HepG2 (cell line): ENCODE data around the gene BABAM1. TPM values are rescaled to one million over a fixed set of nuclear protein-coding genes. Genes with fewer than 3 reads are reported as not detected.

ENCODE experiments used
- ATAC-seq: fragments of 200-7000 bp; cut with Tn5 transposase; 3 replicates; pipeline ENCODE4 v1.9.1; 2020; ENCODE audit warnings: mild to moderate bottlenecking, moderate library complexity
- BruUV-seq: library from RNA; stranded (reverse); fragments of 400-500 nt; replicated peaks from 2 replicates; lab custom pipeline; 2021; lab: Mats Ljungman, UMichigan
- CTCF ChIA-PET: fragments of 300-600 bp; formaldehyde crosslinking; extraction: SDS; loops from one replicate; lab custom pipeline; 2021; ENCODE audit warnings: low total read pairs, inconsistent platforms, low intra/inter-chr PET ratio; lab: Yijun Ruan, JAX
- POLR2A ChIA-PET: fragments of 350-600 bp; sonication (Branson Sonifier 250); formaldehyde crosslinking; loops from one replicate; lab custom pipeline; 2020; ENCODE audit warnings: antibody characterized with exemption, inconsistent platforms; lab: Yijun Ruan, JAX
- DNase-seq: peaks from one replicate; pipeline ENCODE4 v3.0.0-alpha.2; 2015; ENCODE audit warnings: low spot score
- FAIRE-seq: peaks from 3 replicates; lab custom pipeline; 2011; peaks lifted over from hg19 to GRCh38; lab: Jason Lieb, UNC
- H2AFZ ChIP-seq: one replicate; pipeline ENCODE4 v1.6.1; 2011; ENCODE audit warnings: low read length, inconsistent platforms
- H3K27ac ChIP-seq: fragments of 300-600 bp; 3 replicates; pipeline ENCODE4 v1.8.0; 2011; ENCODE audit warnings: mixed run types, mild to moderate bottlenecking, mixed read lengths, low read length, inconsistent platforms; ENCODE audit not compliant: insufficient read depth; ENCODE audit errors: extremely low read length
- H3K27me3 ChIP-seq, 2 experiments: fragments of 200-600 bp in 1 of 2; 2 replicates in 1 of 2; 3 replicates in 1 of 2; pipeline versions ENCODE4 v1.6.0 to v1.8.0; 2011; ENCODE audit warnings: low read length in 2 of 2, mild to moderate bottlenecking in 2 of 2, moderate library complexity in 2 of 2, inconsistent platforms in 1 of 2; ENCODE audit not compliant: insufficient read depth in 2 of 2, control insufficient read depth in 1 of 2
- H3K36me3 ChIP-seq, 2 experiments: fragments of 200-600 bp in 1 of 2; replicated peaks in 1 of 2; 2 replicates in 1 of 2; 3 replicates in 1 of 2; pipeline versions ENCODE4 v1.5.1 to v1.8.0; 2011; ENCODE audit warnings: low read length in 2 of 2, inconsistent platforms in 1 of 2; ENCODE audit not compliant: insufficient read depth in 2 of 2, control insufficient read depth in 1 of 2
- H3K4me1 ChIP-seq: 2 replicates; pipeline ENCODE4 v1.5.1; 2012; ENCODE audit warnings: low read length, inconsistent platforms; ENCODE audit not compliant: insufficient read depth
- H3K4me2 ChIP-seq: 2 replicates; pipeline ENCODE4 v1.6.0; 2011; ENCODE audit warnings: low read depth, low read length, inconsistent platforms
- H3K4me3 ChIP-seq, 3 experiments: fragments of 200-600 bp in 1 of 3; sonication (generic), shearing (Covaris generic) in 1 of 3; replicated peaks in 1 of 3; 2 replicates each; pipeline ENCODE4 v1.5.1; 2011 to 2016; ENCODE audit warnings: low read length in 3 of 3, inconsistent platforms in 2 of 3, low read depth in 2 of 3, mild to moderate bottlenecking in 2 of 3, control low read depth in 1 of 3, mixed read lengths in 1 of 3; ENCODE audit not compliant: insufficient read depth in 1 of 3
- H3K79me2 ChIP-seq: one replicate; pipeline ENCODE4 v1.6.1; 2011; ENCODE audit warnings: low read length, inconsistent platforms; ENCODE audit not compliant: insufficient read depth
- H3K9ac ChIP-seq: 2 replicates; pipeline ENCODE4 v1.6.0; 2011; ENCODE audit warnings: mild to moderate bottlenecking, low read depth, low read length, inconsistent platforms; ENCODE audit not compliant: insufficient read depth
- H3K9me3 ChIP-seq: 2 replicates; pipeline ENCODE4 v1.5.1; 2012; ENCODE audit warnings: mild to moderate bottlenecking, low read length
- H4K20me1 ChIP-seq: 2 replicates; pipeline ENCODE4 v1.6.0; 2011; ENCODE audit warnings: inconsistent platforms, mild to moderate bottlenecking, low read length, moderate library complexity; ENCODE audit not compliant: insufficient read depth
- BRCA1 ChIP-seq: sonication (generic); formaldehyde crosslinking; IDR thresholded peaks from 2 replicates; pipeline ENCODE4 v1.4.0; 2020; ENCODE audit warnings: missing genetic modification reagents
- GMEB1 ChIP-seq: sonication (generic); formaldehyde crosslinking; IDR thresholded peaks from 2 replicates; pipeline ENCODE4 v1.5.1; 2020; ENCODE audit warnings: missing genetic modification reagents, mild to moderate bottlenecking, borderline replicate concordance
- KLF12 ChIP-seq: sonication (generic); formaldehyde crosslinking; IDR thresholded peaks from 2 replicates; pipeline ENCODE4 v1.4.0; 2020; ENCODE audit warnings: missing genetic modification reagents, borderline replicate concordance
- PAF1 ChIP-seq: IDR thresholded peaks from 2 replicates; pipeline ENCODE4 v1.6.1; 2016; ENCODE audit warnings: missing genetic modification reagents, missing compliant biosample characterization
- SIX1 ChIP-seq: sonication (generic); formaldehyde crosslinking; IDR thresholded peaks from 2 replicates; pipeline ENCODE4 v1.4.0; 2020; ENCODE audit warnings: missing genetic modification reagents, borderline replicate concordance
- ZNF614 ChIP-seq: IDR thresholded peaks from 2 replicates; pipeline ENCODE4 v1.6.1; 2018; ENCODE audit warnings: missing biosample characterization, missing genetic modification reagents, inconsistent platforms, borderline replicate concordance
- ZNF761 ChIP-seq: sonication (generic); formaldehyde crosslinking; conservative IDR thresholded peaks from 2 replicates; pipeline ENCODE4 v1.4.0; 2020; ENCODE audit warnings: mild to moderate bottlenecking, missing genetic modification reagents
- WGBS: methylation state at CpG from one replicate; pipeline ENCODE4 v1.1.6; 2017; ENCODE audit warnings: low lambda C conversion rate; 5-methylcytosine and 5-hydroxymethylcytosine counted together
- in situ Hi-C: cut with HindIII; loops from 2 replicates; pipeline ENCODE4 v1.10.0; 2017; ENCODE audit warnings: low pct_unique_long_range_greater_than_20kb; ENCODE audit not compliant: extremely low pct_ligation_motif_present
- intact Hi-C: fragments of 100-400 bp; cut with micrococcal nuclease; formaldehyde crosslinking; loops from one replicate; pipeline ENCODE4 v1.10.0; 2022; ENCODE audit not compliant: unreplicated experiment
- polyA plus RNA-seq, 8 experiments: library from polyadenylated mRNA; depleted of rRNA in 3 of 8; stranded (reverse) in 7 of 8; unstranded in 1 of 8; fragments of >200 nt; fragmentation: Illumina TruSeq in 4 of 8; extraction: Trizol in 4 of 8; gene quantifications; 2 replicates each; pipeline versions ENCODE4 v1.2.1 to v1.2.3, GENCODE V29; 2011 to 2016; ENCODE audit warnings: low read depth in 4 of 8, missing spikeins in 1 of 8, mixed read lengths in 1 of 8; ENCODE audit not compliant: insufficient read depth in 1 of 8
- total RNA-seq, 5 experiments: library from RNA; depleted of rRNA; stranded (reverse); fragments of >200 nt; fragmentation: Illumina TruSeq; extraction: Trizol; gene quantifications; 2 replicates each; pipeline ENCODE4 v1.2.3, GENCODE V29; 2016; ENCODE audit warnings: low read depth in 1 of 5
- TF ChIP-seq, protein P1 (sequence below): sonication (generic); formaldehyde crosslinking; IDR thresholded peaks from 2 replicates; pipeline ENCODE4 v1.4.0; 2020; ENCODE audit warnings: missing genetic modification reagents
- TF ChIP-seq, protein P2 (sequence below): sonication (generic); formaldehyde crosslinking; IDR thresholded peaks from 2 replicates; pipeline ENCODE4 v1.4.0; 2020; ENCODE audit warnings: mild to moderate bottlenecking, missing genetic modification reagents, borderline replicate concordance
- TF ChIP-seq, protein P3 (sequence below): sonication (generic); formaldehyde crosslinking; IDR thresholded peaks from 2 replicates; pipeline ENCODE4 v1.4.0; 2020; ENCODE audit warnings: missing genetic modification reagents

Gene BABAM1
- total and polyA plus RNA-seq, 2 of the 13 experiments (the other 11 are each of a cell fraction or from before 2014, with no cell fraction given), result 70.0 to 82.0 TPM

DNA sequence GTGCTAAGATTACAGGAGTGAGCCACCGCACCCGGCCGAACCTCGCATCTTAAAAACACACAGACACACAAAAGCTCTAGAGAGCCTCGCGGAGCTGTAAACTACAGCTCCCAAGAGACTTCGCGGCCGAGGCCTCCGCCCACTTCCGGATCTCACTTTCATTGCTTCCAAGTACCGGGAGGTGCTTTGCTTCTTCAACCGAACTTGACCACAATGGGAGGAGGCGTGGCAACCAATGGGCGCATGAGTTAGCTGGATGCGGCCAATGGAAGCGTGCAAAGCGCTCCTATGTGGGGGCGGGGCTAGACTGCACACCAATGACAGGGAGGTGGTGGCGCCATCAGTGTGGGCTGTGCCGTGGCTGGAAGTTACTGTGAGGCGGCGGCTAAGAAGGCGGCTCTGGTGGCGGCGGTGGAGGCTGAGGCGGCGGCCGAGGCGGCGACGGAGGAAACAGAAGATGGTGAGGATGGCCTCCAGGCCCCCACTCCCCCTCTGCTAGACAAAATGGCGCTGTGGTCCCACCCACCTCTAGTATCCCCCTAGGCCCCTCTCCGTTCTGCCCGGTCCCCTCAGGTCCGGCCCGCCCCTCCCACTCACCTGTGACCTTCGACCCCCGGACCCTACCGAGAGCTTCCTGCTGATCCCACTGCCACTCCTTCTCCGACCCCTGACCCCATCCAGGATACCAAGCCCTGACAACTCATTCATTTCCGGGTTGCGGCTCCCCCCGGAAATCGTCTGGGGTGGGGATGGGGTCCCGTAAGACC, 42.1 kb downstream of the BABAM1 start, which contains the start of gene DDA1:
TSS of gene DDA1 (plus strand) at position 366 of the 767 bp plus-strand sequence. CDS start at position 458, 92 bp downstream.
- BruUV-seq, result TSS peak; percentile 64
- ChIA-PET CTCF (no interaction called here), POLR2A (interaction anchor here (0.6 to 3.1 kb wide), 24 partner anchors 9 to 235 kb away, joined by 3 to 37 read pairs (median 4); partner anchors contain the start of genes ANKLE1, ANO8, BABAM1 and BST2)
- intact Hi-C loops (loop anchor here (2.0 kb wide), 1 partner anchor 27 kb away; the partner anchor contains the start of gene GTPBP3), in situ Hi-C loops (no loop called here)
- no peaks in the 10 kb centered on the region; a peak in 1 of 5 replicates for H3K27me3 ChIP-seq
- ATAC-seq (peak; percentile 82), DNase-seq (peak; percentile 99), FAIRE-seq (peak; percentile 100)
- H3K9ac ChIP-seq, result peak within 1 kb of the TSS; percentile 74
- no peak within 1 kb of the TSS for H2AFZ ChIP-seq
- H3K27ac ChIP-seq, result peak within 1 kb of the TSS; percentile 62
- H3K9me3 ChIP-seq, result no peaks in the 10 kb centered on the region
- peaks cover 45% of the 10 kb centered on the region for H3K4me1 ChIP-seq
- peaks cover 7% of the 10 kb centered on the region for H4K20me1 ChIP-seq
- peak within 1 kb of the TSS; percentile 75 to 87 (median 84) for H3K4me3 ChIP-seq
- H3K36me3 ChIP-seq, result peaks cover 6 to 7% of the 10 kb centered on the region in 2 experiments; a peak in 4 of 5 replicates
- H3K79me2 ChIP-seq, result peaks cover 30% of the 10 kb centered on the region
- peak within 1 kb of the TSS; percentile 92 for H3K4me2 ChIP-seq
- 0% methylated on average over 26 of the region's 46 CpGs for WGBS
- TF ChIP-seq ZNF614, result no peak
- 0 out of 2 replicates have a peak, but pooled peaks have one; percentile 6 for TF ChIP-seq ZNF761 (CRISPR knock-in tag)
- TF ChIP-seq SIX1, result no peak
- TF ChIP-seq, protein P1, sequence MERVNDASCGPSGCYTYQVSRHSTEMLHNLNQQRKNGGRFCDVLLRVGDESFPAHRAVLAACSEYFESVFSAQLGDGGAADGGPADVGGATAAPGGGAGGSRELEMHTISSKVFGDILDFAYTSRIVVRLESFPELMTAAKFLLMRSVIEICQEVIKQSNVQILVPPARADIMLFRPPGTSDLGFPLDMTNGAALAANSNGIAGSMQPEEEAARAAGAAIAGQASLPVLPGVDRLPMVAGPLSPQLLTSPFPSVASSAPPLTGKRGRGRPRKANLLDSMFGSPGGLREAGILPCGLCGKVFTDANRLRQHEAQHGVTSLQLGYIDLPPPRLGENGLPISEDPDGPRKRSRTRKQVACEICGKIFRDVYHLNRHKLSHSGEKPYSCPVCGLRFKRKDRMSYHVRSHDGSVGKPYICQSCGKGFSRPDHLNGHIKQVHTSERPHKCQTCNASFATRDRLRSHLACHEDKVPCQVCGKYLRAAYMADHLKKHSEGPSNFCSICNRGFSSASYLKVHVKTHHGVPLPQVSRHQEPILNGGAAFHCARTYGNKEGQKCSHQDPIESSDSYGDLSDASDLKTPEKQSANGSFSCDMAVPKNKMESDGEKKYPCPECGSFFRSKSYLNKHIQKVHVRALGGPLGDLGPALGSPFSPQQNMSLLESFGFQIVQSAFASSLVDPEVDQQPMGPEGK (CRISPR knock-in tag), result peak; percentile 36; the same call in 1 of the 2 replicates
- TF ChIP-seq, protein P2, sequence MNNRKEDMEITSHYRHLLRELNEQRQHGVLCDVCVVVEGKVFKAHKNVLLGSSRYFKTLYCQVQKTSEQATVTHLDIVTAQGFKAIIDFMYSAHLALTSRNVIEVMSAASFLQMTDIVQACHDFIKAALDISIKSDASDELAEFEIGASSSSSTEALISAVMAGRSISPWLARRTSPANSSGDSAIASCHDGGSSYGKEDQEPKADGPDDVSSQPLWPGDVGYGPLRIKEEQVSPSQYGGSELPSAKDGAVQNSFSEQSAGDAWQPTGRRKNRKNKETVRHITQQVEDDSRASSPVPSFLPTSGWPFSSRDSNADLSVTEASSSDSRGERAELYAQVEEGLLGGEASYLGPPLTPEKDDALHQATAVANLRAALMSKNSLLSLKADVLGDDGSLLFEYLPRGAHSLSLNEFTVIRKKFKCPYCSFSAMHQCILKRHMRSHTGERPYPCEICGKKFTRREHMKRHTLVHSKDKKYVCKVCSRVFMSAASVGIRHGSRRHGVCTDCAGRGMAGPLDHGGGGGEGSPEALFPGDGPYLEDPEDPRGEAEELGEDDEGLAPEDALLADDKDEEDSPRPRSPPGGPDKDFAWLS, result no peak
- no peak for TF ChIP-seq BRCA1 (CRISPR knock-in tag)
- TF ChIP-seq PAF1 (CRISPR knock-in tag), result no peak
- TF ChIP-seq, protein P3, sequence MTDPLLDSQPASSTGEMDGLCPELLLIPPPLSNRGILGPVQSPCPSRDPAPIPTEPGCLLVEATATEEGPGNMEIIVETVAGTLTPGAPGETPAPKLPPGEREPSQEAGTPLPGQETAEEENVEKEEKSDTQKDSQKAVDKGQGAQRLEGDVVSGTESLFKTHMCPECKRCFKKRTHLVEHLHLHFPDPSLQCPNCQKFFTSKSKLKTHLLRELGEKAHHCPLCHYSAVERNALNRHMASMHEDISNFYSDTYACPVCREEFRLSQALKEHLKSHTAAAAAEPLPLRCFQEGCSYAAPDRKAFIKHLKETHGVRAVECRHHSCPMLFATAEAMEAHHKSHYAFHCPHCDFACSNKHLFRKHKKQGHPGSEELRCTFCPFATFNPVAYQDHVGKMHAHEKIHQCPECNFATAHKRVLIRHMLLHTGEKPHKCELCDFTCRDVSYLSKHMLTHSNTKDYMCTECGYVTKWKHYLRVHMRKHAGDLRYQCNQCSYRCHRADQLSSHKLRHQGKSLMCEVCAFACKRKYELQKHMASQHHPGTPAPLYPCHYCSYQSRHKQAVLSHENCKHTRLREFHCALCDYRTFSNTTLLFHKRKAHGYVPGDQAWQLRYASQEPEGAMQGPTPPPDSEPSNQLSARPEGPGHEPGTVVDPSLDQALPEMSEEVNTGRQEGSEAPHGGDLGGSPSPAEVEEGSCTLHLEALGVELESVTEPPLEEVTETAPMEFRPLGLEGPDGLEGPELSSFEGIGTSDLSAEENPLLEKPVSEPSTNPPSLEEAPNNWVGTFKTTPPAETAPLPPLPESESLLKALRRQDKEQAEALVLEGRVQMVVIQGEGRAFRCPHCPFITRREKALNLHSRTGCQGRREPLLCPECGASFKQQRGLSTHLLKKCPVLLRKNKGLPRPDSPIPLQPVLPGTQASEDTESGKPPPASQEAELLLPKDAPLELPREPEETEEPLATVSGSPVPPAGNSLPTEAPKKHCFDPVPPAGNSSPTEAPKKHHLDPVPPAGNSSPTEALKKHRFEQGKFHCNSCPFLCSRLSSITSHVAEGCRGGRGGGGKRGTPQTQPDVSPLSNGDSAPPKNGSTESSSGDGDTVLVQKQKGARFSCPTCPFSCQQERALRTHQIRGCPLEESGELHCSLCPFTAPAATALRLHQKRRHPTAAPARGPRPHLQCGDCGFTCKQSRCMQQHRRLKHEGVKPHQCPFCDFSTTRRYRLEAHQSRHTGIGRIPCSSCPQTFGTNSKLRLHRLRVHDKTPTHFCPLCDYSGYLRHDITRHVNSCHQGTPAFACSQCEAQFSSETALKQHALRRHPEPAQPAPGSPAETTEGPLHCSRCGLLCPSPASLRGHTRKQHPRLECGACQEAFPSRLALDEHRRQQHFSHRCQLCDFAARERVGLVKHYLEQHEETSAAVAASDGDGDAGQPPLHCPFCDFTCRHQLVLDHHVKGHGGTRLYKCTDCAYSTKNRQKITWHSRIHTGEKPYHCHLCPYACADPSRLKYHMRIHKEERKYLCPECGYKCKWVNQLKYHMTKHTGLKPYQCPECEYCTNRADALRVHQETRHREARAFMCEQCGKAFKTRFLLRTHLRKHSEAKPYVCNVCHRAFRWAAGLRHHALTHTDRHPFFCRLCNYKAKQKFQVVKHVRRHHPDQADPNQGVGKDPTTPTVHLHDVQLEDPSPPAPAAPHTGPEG (CRISPR knock-in tag), result peak; percentile 62; the same call in 1 of the 2 replicates
- TF ChIP-seq GMEB1, result peak; percentile 31; the same call in 1 of the 2 replicates
- 0 out of 2 replicates have a peak, but pooled peaks have one; percentile 14 for TF ChIP-seq KLF12 (CRISPR knock-in tag)
